Caco-2 (cell line): ENCODE measurements around the gene GTF2B. TPM values are rescaled to one million over a fixed set of nuclear protein-coding genes. Genes with fewer than 3 reads are reported as not detected.
"Not testable (repeated sequence)": the region's sequence is repeated elsewhere in the genome, so short reads cannot be mapped to it uniquely, and the experiment has no call there.

Experiments used
- BruUV-seq: library from RNA; stranded (reverse); fragments of 400-500 nt; replicated peaks from 2 replicates; lab custom pipeline; 2021; lab: Mats Ljungman, UMichigan
- CTCF ChIA-PET: fragments of 300-600 bp; sonication (Branson Sonifier 250); formaldehyde crosslinking; loops from one replicate; lab custom pipeline; 2022; ENCODE audit warnings: antibody characterized with exemption; lab: Charles Lee
- POLR2A ChIA-PET: fragments of 300-600 bp; sonication (Branson Sonifier 250); formaldehyde crosslinking; loops from one replicate; lab custom pipeline; 2022; ENCODE audit warnings: antibody characterized with exemption; lab: Charles Lee
- DNase-seq, 2 experiments: peaks; one replicate each; pipeline versions ENCODE4 v3.0.0 to v3.0.0-alpha.2; 2020 to 2022
- H3K27me3 ChIP-seq: replicated peaks from 2 replicates; pipeline ENCODE4 v1.6.0; 2011; ENCODE audit warnings: low read length; ENCODE audit not compliant: control insufficient read depth, insufficient read depth
- H3K36me3 ChIP-seq: 2 replicates; pipeline ENCODE4 v1.5.1; 2011; ENCODE audit warnings: low read length; ENCODE audit not compliant: control insufficient read depth, insufficient read depth
- H3K4me1 ChIP-seq: fragments of 250-450 bp; sonication (Bioruptor Pico); 2 replicates; pipeline ENCODE4 v1.5.1; 2020; ENCODE audit warnings: mild to moderate bottlenecking
- H3K4me3 ChIP-seq: 2 replicates; pipeline ENCODE4 v1.5.1; 2011; ENCODE audit warnings: low read depth, mild to moderate bottlenecking, control low read depth, low read length
- H3K9me3 ChIP-seq: fragments of 250-450 bp; sonication (Bioruptor Pico); 2 replicates; pipeline ENCODE4 v1.5.1; 2020; ENCODE audit warnings: mild to moderate bottlenecking, moderate library complexity
- H3K27ac Mint-ChIP-seq: one replicate; pipeline ENCODE4 v1.8.0; 2022; ENCODE audit warnings: mixed read lengths; ENCODE audit not compliant: unreplicated experiment
- H3K27me3 Mint-ChIP-seq: one replicate; pipeline ENCODE4 v1.8.0; 2022; ENCODE audit warnings: mixed read lengths; ENCODE audit not compliant: insufficient read depth, unreplicated experiment
- H3K36me3 Mint-ChIP-seq: one replicate; pipeline ENCODE4 v1.8.0; 2022; ENCODE audit warnings: mild to moderate bottlenecking, mixed read lengths; ENCODE audit not compliant: insufficient read depth, unreplicated experiment
- H3K4me1 Mint-ChIP-seq: one replicate; pipeline ENCODE4 v1.8.0; 2022; ENCODE audit warnings: low read depth, mixed read lengths; ENCODE audit not compliant: unreplicated experiment
- H3K4me3 Mint-ChIP-seq: one replicate; pipeline ENCODE4 v1.8.0; 2022; ENCODE audit warnings: mild to moderate bottlenecking, moderate library complexity, mixed read lengths; ENCODE audit not compliant: unreplicated experiment
- H3K9me3 Mint-ChIP-seq: one replicate; pipeline ENCODE4 v1.8.0; 2022; ENCODE audit warnings: mixed read lengths; ENCODE audit not compliant: unreplicated experiment
- intact Hi-C: fragments of 100-400 bp; cut with micrococcal nuclease; formaldehyde crosslinking; loops from one replicate; pipeline ENCODE4 v1.10.0; 2022; ENCODE audit not compliant: unreplicated experiment
- total RNA-seq: library from RNA; stranded (reverse); gene quantifications from 2 replicates; pipeline ENCODE4 v1.2.3, GENCODE V29; 2022
- TF ChIP-seq, protein P1 (sequence below), 2 experiments: fragments of 200-600 bp in 1 of 2; IDR thresholded peaks; 1 replicate in 1 of 2; 2 replicates in 1 of 2; pipeline versions ENCODE4 v1.5.1 to v1.8.0; 2011 to 2022; ENCODE audit warnings: antibody characterized with exemption in 1 of 2, control low read depth in 1 of 2, inconsistent platforms in 1 of 2, low read depth in 1 of 2, low read length in 1 of 2, mild to moderate bottlenecking in 1 of 2, moderate library complexity in 1 of 2; ENCODE audit not compliant: insufficient read depth in 1 of 2, severe bottlenecking in 1 of 2, unreplicated experiment in 1 of 2

The GTF2B gene
- total RNA-seq, 1 experiment from 2014 or later: 15.5 TPM

DNA sequence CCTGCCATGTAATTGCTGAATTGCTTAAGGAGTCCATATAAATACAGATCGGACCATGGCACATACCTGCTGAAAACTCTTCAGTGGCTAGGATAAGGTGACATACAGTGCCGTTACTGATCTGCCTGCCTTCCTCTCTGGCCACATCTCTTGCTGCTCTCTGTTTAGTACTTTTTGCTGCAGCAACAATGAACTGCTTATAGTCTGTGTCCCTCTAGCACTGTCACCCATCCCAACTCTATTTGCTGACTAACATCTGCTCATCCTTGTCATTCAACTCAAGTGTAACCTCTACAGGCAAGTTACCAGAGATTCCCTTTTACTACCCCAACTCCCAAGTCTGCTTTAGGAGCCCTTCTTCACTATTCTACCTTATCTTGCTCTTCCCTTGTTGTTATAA is 65.6 kb downstream of the GTF2B start:
- H3K4me3 ChIP-seq: no peak overlapping the region
- H3K9me3 ChIP-seq: no peaks in the 10 kb centered on the region
- no peaks in the 10 kb centered on the region for H3K4me1 ChIP-seq
- no peak overlapping the region for H3K27ac Mint-ChIP-seq
- no peaks in the 10 kb centered on the region for H3K36me3 ChIP-seq
- TF ChIP-seq, protein P1, sequence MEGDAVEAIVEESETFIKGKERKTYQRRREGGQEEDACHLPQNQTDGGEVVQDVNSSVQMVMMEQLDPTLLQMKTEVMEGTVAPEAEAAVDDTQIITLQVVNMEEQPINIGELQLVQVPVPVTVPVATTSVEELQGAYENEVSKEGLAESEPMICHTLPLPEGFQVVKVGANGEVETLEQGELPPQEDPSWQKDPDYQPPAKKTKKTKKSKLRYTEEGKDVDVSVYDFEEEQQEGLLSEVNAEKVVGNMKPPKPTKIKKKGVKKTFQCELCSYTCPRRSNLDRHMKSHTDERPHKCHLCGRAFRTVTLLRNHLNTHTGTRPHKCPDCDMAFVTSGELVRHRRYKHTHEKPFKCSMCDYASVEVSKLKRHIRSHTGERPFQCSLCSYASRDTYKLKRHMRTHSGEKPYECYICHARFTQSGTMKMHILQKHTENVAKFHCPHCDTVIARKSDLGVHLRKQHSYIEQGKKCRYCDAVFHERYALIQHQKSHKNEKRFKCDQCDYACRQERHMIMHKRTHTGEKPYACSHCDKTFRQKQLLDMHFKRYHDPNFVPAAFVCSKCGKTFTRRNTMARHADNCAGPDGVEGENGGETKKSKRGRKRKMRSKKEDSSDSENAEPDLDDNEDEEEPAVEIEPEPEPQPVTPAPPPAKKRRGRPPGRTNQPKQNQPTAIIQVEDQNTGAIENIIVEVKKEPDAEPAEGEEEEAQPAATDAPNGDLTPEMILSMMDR (IDR thresholded peaks at IDR 0.05; ENCODE audit: insufficient read depth in 1 of 2, low read depth in 1 of 2, low read length in 1 of 2, severe bottlenecking in 1 of 2, unreplicated experiment in 1 of 2): no peak
- intact Hi-C loops: no loop called here
- no peaks in the 10 kb centered on the region for H3K27me3 ChIP-seq
- BruUV-seq: no TSS peak
- POLR2A ChIA-PET: no interaction called here
- H3K4me3 Mint-ChIP-seq: no peak overlapping the region
- CTCF ChIA-PET: no interaction called here
- H3K9me3 Mint-ChIP-seq: no peaks in the 10 kb centered on the region
- no peaks in the 10 kb centered on the region for H3K4me1 Mint-ChIP-seq
- no peaks in the 10 kb centered on the region for H3K27me3 Mint-ChIP-seq
- peaks cover 21% of the 10 kb centered on the region for H3K36me3 Mint-ChIP-seq
- DNase-seq: no peak

DNA sequence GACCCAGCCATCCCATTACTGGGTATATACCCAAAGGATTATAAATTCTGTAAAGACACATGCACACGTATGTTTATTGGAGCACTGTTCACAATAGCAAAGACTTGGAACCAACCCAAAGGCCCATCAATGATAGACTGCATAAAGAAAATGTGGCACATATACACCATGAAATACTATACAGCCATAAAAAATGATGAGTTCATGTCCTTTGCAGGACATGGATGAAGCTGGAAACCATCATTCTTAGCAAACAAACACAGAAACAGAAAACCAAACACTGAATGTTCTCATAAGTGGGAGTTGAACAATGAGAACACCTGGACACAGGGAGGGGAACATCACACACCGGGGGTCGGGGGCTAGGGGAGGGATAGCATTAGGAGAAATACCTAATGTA is 71.7 kb downstream of the GTF2B start:
- BruUV-seq, CTCF ChIA-PET, H3K9me3 ChIP-seq, H3K4me1 ChIP-seq, H3K27ac Mint-ChIP-seq, H3K4me1 Mint-ChIP-seq, H3K36me3 ChIP-seq, DNase-seq, POLR2A ChIA-PET, H3K4me3 ChIP-seq, H3K9me3 Mint-ChIP-seq, H3K4me3 Mint-ChIP-seq, intact Hi-C loops, H3K27me3 ChIP-seq, H3K27me3 Mint-ChIP-seq: not testable (repeated sequence)
- peaks cover 25% of the 10 kb centered on the region for H3K36me3 Mint-ChIP-seq

DNA sequence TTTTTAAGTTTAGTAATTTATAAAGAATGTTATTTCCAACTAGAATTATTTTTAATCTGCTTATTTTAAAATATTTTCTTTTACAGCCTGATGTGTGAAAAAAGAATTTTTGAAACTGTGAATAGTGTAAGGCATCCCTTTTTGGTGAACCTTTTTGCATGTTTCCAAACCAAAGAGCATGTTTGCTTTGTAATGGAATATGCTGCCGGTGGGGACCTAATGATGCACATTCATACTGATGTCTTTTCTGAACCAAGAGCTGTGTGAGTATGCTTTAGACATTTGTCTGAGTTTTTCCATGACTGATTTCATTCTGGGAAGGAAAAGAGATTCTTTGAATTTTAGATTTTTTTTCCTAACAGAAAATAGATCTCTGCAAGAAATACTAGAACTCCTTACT is 77.9 kb downstream of the GTF2B start:
- H3K27ac Mint-ChIP-seq: no peak overlapping the region
- TF ChIP-seq, protein P1 (IDR thresholded peaks at IDR 0.05; ENCODE audit: insufficient read depth in 1 of 2, low read depth in 1 of 2, low read length in 1 of 2, severe bottlenecking in 1 of 2, unreplicated experiment in 1 of 2): no peak
- H3K4me3 Mint-ChIP-seq: no peak overlapping the region
- Histone ChIP-seq H3K27me3 (no peaks in the 10 kb centered on the region), H3K4me3 (no peak overlapping the region), H3K4me1 (no peaks in the 10 kb centered on the region), H3K36me3 (no peaks in the 10 kb centered on the region), H3K9me3 (no peaks in the 10 kb centered on the region)
- H3K36me3 Mint-ChIP-seq: peaks cover 25% of the 10 kb centered on the region
- intact Hi-C loops: no loop called here
- POLR2A ChIA-PET: no interaction called here
- H3K27me3 Mint-ChIP-seq: no peaks in the 10 kb centered on the region
- no peak for DNase-seq
- BruUV-seq: no TSS peak
- CTCF ChIA-PET: no interaction called here
- no peaks in the 10 kb centered on the region for H3K4me1 Mint-ChIP-seq
- no peaks in the 10 kb centered on the region for H3K9me3 Mint-ChIP-seq

DNA sequence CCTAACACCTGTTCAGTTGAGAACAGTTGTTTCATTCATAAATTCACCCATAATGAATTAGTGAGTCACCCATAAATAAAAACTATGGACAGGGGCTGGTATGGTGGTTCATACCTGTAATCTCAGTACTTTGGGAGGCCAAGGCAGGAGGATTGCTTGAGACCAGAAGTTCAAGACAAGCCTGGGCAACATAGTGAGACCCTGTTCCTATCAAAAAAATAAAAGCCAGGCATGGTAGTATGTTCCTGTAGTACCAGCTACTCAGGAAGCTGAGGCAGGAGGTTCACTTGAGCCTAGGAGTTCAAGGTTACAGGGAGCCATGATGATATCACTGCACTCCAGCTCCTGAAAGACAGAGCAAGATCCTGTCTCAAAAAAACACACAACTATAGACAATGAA is 79.0 kb downstream of the GTF2B start:
- Mint-ChIP-seq H3K4me3 (no peak overlapping the region), H3K27ac (no peak overlapping the region), H3K9me3 (no peaks in the 10 kb centered on the region), H3K4me1 (no peaks in the 10 kb centered on the region), H3K27me3 (no peaks in the 10 kb centered on the region), H3K36me3 (peaks cover 20% of the 10 kb centered on the region)
- no peak for DNase-seq
- no TSS peak for BruUV-seq
- H3K36me3 ChIP-seq: no peaks in the 10 kb centered on the region
- H3K9me3 ChIP-seq: no peaks in the 10 kb centered on the region
- TF ChIP-seq, protein P1 (IDR thresholded peaks at IDR 0.05; ENCODE audit: insufficient read depth in 1 of 2, low read depth in 1 of 2, low read length in 1 of 2, severe bottlenecking in 1 of 2, unreplicated experiment in 1 of 2): no peak
- CTCF ChIA-PET: no interaction called here
- POLR2A ChIA-PET: no interaction called here
- no peak overlapping the region for H3K4me3 ChIP-seq
- intact Hi-C loops: no loop called here
- H3K27me3 ChIP-seq: no peaks in the 10 kb centered on the region
- H3K4me1 ChIP-seq: no peaks in the 10 kb centered on the region
